Limb (tissue), 2 donors: ENCODE results near the gene RBMX.
A peak's percentile ranks its signal among the peaks of the same experiment; 100 is the strongest.
"Not testable (repeated sequence)": the region's sequence is repeated elsewhere in the genome, so short reads cannot be mapped to it uniquely, and the experiment has no call there.

Experiments
- DNase-seq, 2 donors: peaks; one replicate each; pipeline ENCODE4 v3.0.0-alpha.2; 2016; ENCODE audit errors: extremely low spot score in 2 of 2

RBMX gene

DNA sequence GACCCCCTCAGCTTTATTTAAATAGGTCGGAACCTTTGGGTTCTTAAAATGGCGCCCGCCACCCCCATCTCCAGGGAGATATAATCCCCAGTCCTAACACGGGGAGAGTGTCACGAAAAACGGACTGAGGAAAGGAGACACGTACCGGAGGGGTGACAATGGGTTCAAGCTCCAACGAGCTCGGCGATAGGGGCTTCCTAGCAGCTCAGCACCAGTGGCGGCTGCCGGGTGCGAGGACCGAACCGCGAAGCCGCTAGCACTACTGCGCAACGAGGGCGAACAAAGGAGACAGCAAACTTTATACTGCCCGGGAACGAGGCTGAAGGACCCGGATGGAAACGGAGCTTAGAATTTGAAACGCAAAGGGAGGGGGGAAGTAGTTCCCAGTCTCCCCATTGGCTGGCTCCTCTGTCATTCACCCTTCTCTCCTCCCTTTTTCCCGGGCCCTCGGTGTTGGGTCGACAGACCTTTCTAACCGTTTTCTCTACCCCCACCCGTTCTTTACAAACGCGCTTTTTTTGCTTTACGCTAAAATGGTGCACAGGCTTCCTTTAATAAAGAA is at the start of gene RBMX:
Gene RBMX, minus strand, starts transcription at position 274 of the 562 bp plus-strand sequence. CDS start 1,298 bp downstream, outside the sequence.
- peak; percentile 91 to 93 for DNase-seq

DNA sequence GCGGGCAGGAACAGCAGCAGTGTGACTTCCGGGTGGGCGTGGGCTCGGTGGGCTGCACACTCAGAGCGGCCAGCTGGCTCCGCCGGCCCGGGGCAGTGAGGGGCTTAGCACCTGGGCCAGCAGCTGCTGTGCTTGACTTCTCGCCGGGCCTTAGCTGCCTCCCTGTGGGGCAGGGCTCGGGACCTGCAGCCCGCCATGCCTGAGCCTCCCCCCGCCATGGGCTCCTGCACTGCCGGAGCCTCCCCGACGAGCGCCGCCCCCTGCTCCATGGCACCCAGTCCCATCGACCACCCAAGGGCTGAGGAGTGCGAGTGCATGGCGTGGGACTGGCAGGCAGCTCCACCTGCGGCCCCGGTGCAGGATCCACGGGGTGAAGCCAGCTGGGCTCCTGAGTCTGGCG is 40.9 kb upstream of the RBMX start:
- not testable (repeated sequence) for DNase-seq

DNA sequence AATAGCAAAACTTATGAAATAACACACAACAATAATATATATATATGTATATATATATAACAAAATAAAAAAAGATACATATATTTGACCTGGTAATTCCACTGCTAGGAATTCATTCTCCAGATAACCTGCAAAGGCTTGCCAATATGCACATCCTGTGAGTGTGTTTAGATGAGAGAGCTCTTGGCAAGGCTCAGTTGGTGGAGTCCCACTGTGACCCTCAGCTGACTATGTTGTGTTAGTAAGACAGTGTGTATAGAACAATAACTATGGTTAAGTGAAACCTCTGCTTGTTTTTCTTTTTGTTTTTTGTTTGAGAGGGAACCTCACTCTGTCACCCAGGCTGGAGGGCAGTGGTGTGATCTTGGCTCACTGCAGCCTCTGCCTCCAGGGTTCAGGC is 39.5 kb upstream of the RBMX start:
- DNase-seq: no peak

DNA sequence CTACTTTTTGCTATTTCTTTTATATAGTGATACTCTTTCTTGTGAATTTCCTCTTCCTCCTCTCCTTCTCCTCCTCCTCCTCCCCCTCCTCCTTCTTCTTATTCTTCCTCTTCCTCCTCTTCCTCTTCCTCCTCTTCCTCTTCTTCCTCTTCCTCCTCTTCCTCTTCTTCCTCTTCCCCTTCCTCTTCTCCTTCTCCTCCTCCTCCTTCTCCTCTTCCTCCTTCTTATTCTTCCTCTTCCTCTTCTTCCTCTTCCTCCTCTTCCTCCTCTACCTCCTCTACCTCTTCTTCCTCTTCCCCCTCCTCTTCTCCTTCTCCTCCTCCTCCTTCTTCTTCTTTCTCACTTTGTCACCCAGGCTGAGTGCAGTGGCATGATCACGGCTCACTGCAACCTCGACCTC is 36.3 kb upstream of the RBMX start:
- no peak for DNase-seq

DNA sequence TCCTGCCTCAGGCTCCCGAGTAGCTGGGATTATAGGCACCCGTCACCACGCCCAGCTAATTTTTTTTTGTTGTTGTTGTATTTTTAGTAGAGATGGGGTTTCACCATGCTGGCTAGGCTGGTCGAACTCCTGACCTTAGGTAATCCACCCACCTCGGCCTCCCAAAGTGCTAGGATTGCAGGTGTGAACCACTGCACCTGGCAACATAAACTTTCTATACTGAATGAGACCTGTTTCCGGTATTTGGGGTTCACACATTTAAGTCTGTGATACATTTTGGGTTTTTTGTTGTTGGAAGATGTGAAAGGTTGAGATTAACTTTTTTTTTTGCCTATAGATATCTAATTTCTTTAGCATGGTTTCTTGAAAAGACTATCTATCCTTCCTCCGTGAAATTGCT is 31.1 kb upstream of the RBMX start:
- not testable (repeated sequence) for DNase-seq

DNA sequence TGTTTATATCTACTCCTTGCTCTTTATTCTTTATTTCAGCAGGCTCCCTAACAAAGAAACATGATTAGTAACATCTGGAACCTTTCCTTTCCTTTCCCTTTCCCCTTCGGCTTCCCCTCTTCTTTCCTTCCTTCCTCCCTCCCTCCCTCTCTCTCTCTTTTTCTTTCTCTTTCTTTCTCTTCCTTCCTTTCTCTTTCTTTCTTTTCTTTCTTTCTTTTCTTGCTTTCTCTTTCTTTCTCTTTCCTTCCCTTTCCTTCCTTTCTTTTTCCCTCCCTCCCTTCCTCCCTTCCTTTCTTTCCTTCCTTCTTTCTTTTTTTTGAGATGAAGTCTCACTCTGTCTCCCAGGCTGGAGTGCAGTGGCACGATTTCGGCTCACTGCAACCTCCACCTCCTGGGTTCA is 30.7 kb upstream of the RBMX start:
- DNase-seq: no peak

DNA sequence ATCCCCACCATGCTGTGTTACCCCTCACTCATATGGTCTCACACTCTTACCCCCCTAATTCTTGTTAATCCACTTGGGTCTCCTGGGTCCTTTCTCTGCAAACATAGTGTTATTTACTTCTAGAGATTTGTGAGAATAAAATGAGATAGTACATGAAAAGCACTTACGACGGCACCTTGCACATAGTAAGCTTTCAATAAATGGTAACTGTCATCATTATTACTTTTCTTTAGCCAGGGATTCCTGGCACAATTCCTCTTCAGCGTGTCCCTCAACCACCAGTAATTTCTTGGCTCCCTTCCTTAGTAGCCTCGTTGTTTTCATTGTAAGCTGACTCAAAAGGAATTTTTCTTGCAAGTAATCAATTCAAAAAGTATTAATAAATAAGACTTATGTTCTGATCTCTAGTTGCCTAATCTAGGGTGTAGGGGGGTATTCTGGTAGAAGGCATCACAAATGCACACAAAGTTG is 30.1 kb upstream of the RBMX start:
- no peak for DNase-seq

DNA sequence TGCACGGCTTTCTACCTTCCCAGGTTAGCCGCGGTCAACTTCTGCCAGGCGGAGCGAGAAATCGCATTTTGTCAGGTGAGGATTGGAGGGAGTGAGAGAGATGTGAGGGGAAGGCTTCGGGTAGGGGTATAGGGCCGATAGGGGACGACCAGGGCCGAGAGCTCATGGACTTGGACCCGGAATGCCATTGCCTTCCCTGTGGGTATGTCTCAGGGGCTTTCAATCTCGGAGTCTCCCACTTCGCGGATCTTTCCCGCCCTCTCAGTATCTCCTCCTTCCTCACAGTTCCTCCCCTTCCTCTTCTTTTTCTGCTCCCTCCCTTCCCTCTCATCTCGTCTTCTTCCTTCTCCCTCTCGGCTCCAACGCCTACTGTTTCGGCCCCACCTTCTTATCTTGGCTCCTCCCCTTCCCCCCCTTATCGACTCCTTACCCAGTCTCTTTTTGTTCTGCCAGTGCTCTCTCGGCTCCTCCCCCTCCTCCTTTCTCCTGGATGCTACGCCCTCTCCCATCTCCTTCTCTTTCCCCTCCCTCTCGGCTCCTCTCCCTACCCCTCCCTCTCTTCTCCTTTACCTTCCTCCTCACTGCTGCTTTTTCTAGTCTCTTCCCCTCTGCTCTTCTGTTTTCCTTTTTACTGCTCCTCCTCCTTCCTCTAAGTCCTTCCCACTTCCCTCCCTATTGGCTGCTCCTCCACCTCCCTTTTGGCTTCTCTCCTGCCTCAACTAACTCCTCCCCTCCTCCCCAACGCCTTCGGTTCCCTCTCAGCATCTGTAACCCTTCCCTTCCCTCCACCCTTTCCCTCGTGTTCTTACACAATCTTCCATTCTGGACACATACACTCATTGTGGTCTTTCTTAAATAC is 29.4 kb upstream of the RBMX start:
- DNase-seq: peak; percentile 77 to 85

DNA sequence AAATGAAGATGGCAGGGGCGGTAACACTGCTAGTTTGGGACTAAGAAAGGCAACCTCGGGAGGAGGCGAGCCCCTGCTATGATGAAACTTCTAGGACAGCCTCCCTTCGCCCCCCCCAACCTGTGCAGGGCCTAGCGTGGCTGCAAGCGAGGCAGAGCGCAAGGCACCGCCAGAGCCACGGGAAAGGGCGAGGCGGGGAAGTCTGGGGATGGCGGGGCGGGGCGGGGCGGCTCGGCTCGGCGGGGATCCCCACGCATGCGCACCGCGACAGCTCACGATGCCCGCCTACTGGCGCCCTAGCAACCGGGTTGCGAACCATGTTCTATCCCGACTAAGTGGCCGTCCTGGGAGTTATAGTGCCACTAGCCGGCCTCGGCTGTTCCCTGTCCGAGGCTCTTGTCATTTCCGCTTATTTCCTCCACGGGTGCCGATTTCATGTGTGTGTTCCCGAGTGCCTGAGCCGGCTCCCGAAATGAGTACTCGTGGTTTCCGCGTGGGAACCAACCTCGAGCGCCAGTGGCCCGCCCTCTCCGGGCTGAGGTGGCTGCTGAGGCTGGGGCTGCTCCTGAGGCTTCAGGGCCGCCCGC is 28.7 kb upstream of the RBMX start:
- DNase-seq: peak; percentile 67 to 85

DNA sequence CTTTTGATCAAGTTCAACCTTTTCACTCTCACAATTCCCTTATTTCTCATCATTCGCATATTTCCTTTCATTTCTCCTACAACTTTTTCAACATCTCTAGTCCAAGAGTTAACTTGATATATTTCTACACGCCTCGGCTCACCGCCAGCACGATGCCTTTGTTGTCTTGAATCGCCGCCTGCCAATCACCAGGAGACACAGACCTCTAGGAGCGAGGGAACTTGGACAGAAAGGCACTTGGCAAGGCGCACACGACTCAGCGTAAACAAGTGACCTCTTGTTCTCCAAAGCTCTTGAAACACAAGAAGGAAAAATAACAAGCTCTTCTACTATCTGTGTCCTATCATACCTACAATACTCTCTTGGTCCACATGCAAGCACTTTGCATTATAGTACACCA is 27.1 kb upstream of the RBMX start:
- DNase-seq: peak in 1 of 2 donors; percentile 29

DNA sequence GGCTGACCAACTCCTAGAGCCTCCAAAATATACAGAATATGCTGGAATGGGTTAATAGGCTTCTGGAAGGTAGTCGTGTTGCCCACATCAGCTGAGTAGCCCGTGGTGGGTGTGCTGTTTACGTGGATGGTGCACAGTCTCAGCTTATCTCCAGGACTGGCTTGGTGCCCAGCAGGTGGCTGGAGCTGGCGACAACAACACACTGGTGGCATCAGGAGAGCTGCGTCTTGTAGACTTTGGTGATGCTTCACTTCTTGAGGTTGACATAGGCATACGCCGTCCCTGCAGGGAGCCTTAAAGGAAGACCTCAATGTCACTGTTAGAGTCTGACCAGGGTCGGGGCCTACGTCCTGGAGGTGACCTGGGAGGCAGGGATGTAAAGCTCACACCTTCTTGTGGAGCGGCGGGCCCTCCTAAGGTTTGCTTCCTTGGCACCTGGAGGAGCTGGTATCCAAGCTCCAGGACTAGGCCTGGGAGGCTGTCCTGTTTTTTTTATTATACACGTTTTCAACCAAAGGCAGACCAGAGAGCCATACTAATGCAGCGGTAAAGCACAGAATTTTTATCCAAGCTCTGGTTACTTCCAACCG is 26.5 kb upstream of the RBMX start:
- DNase-seq: no peak

DNA sequence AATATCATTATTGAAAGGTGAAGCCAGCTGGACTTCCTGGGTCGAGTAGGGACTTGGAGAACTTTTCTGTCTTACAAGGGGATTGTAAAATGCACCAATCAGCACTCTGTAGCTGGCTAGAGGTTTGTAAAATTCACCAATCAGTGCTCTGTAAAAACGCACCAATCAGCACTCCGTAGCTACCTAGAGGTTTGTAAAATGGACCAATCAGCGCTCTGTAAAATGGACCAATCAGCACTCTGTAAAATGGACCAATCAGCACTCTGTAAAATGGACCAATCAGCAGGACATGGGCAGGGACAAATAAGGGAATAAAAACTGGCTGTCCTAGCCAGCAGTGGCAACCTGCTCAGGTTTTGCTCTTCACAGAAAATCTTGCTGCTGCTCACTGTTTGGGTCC is 23.5 kb upstream of the RBMX start:
- not testable (repeated sequence) for DNase-seq

DNA sequence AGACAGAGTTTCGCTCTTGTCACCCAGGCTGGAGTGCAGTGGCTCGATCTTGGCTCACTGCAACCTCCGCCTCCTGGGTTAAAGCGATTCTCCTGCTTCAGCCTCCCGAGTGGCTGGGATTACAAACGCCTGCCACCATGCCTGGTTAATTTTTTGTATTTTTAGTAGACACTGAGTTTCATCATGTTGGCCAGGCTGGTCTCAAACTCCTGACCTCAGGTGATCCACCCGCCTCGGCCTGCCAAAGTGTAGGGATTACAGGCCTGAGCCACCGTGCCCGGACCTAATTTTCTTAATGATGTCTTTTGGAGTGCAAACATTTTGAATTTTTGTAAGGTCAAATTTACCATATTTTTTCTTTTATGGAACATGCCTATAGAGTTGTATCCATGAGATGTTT is 19.5 kb upstream of the RBMX start:
- not testable (repeated sequence) for DNase-seq

DNA sequence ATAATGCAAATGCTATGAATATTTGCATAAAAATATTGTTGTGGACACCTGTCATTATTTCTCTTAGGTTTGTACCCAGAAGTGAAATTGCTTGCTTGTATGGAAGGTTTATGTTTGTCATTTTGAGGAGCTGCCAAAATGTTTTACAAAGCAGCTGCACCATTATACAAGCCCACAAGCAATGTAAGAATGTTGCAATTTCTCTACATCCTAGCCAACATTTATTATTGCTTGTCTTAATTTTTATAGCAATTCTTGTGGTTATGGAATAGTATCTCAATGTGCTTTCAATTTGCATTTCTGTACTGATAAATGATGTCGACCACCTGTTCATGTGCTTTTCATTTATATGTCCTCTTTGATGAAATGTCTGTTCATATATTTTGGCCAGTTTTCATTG is 18.7 kb upstream of the RBMX start:
- DNase-seq: no peak

DNA sequence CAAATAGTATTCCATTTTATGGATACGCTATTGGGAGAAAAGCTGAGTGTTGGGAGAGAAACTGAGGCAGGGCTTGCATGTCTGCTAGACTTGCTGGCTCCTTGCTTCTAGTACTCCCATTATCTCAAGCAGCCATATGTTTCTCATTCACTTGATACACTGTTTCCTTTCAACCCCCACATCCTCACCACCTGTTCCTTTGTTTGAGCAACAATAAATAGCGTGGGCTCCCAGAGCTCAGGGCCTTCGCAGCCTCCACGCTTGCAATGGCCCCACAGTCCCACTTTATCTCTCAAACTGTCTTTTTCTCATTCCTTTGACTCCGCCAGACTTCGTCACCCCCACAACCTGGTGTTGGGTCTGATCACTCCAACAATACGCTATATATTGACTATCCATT is 18.2 kb upstream of the RBMX start:
- DNase-seq: not testable (repeated sequence)

DNA sequence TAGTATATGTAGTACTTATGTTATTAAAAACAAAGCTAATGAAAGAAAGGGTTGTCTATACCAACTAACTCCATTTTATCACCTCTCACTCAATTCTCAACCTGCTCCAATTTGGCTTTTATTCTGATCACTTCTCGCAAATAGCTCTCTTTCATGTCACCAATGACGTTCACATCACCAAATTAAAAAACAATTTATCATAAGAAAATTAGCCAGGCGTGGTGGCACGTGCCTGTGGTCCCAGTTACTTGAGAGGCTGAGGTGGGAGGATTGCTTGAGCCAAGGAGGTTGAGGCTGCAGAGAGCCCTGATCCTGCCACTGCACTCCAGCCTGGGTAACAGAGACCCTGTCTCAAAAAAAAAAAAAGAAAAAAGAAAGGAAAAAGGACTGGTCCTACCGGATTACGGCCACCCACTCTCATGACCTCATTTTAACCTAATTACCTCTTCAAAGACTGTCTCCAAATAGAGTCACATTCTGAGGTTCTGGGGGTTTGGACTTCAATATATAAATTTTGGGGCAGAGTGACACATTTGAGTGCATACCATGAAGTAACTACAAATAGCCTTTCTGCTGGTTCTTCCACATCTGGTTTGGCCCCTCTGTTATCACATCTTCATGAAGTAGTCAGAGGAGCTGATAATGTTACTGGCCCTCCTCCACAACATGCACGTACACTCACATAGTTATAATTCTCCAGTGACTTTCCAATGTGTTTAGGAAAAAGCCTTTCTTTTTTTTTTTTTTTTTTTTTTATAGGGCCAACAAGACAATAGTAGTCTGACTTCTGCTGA is 15.8 kb upstream of the RBMX start:
- no peak for DNase-seq

DNA sequence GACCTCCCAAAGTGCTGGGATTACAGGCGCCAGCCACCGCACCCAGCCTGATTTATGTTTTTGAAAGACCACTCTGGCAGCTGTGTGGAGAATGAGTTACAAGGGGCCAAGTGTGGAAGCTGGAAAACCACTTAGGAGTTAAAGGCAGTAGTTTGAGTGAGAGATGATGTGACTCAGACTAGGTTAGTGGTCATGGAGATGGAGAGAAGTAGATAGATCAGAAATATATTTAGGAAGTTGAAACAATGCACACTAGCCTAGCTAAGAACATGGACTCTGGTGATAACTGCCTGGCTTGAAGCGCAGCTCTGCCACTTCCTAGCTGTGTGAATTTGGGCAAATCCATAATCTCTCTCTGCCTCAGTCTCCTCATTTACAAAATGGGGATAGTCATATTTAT is 11.9 kb upstream of the RBMX start:
- no peak for DNase-seq

DNA sequence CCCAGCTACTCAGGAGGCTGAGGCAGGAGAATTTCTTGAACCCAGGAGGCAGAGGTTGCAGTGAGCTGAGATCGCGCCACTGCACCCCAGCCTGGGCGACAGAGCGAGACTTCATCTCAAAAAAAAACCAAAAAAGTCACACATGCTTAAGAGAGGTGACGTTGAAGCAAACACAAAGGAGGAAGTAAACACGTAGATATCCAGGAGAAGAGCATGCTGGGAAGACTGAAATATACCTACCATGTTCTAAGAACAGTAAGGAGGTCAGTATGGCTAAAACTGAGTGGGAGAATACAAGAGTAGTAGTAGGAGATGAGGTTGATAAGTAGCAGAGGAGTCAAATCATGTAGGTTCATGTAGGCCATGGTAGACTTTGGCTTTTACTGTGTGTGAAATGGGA is 10.1 kb upstream of the RBMX start:
- DNase-seq: not testable (repeated sequence)

DNA sequence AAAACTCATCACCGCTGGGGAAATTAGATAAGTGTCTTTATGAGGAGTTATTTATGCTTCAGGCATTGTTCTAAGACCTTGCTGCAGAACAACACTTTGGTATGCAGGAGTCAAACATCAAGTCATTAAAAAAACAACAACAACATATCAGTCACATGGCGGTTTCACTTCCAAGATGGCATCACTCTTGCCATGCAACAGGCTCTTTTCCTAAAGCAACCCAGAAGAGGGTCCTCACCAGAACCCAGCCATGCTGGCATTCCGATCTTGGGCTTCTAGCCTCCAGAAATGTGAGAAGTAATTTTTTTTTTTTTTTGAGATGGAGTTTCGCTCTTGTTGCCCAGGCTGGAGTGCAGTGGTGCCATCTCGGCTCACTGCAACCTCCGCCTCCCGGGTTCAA is 8.7 kb upstream of the RBMX start:
- DNase-seq: no peak

DNA sequence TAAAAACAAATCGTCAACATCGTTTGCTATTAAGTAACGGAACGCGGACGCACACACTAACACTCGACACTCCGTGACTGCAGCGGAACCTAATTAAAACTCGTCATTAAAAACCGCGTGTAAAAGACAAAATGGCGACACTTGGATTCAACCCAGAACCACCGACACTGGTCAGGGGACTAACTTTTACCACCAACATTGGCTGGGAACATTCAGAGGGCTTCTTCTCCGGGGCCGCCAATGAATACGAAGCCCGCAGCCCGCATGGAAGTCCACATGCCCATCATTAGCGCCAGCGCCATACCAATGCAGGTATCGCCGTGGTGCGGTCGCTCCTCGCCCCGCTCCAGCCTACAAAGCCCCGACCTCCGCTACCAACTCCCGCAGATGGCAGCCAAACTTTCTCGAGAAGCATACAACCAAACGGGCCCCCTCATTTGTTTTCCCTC is 498 bp downstream of the RBMX start:
- DNase-seq: peak in 1 of 2 donors; percentile 65

DNA sequence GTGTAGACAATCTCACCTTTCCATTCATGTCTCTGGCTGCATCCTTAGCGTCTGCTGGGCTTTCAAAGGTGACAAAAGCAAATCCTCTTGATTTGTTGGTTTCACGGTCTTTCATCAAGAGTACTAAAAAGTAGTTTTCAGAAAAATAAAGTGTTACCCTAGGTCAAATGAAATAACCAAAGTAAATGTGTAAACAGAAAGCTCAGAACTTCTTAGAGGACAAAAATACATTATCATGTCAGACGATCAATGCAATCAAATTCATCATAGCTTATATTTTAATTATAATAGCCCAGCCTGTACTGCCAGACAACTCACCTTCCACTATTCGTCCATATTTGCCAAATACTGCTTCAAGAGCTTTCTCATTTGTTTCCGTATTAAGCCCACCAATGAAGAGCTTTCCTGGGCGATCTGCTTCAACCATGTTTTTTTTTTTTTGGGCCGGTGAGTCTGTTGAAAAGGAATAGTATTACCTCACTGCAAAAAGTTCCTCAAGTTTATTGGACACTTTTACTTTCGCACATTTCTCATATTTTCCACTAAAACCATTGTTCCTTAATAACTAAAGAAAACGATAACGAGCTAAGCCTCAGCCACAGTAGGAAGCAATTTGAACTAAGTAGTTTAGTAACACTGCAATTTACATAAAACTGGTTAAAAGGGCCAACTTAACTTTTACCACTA is 1.4 kb downstream of the RBMX start:
- DNase-seq: no peak
